HCT116 (cell line): ENCODE data around the gene SDSL. TPM values are rescaled to one million over a fixed set of nuclear protein-coding genes. Genes with fewer than 3 reads are reported as not detected.

Experiments
- ATAC-seq: fragments of 200-7000 bp; cut with Tn5 transposase; 2 replicates; pipeline ENCODE4 v1.9.1; 2020; ENCODE audit warnings: mild to moderate bottlenecking, moderate library complexity
- BruUV-seq: library from RNA; stranded (reverse); fragments of 400-500 nt; replicated peaks from 2 replicates; lab custom pipeline; 2021; lab: Mats Ljungman, UMichigan
- CTCF ChIA-PET: fragments of 300-600 bp; sonication (Branson Sonifier 250); formaldehyde crosslinking; loops from one replicate; lab custom pipeline; 2021; ENCODE audit warnings: antibody characterized with exemption; lab: Charles Lee
- POLR2A ChIA-PET: fragments of 300-600, 350-600 bp; sonication (Branson Sonifier 250); formaldehyde crosslinking; loops from one replicate; lab custom pipeline; 2021; ENCODE audit warnings: antibody characterized with exemption; lab: Charles Lee
- RAD21 ChIA-PET, 2 experiments: fragments of 300-600 bp; sonication (Branson Sonifier 250); formaldehyde crosslinking; loops; one replicate each; lab custom pipeline; 2023; ENCODE audit warnings: low total read pairs in 2 of 2; ENCODE audit not compliant: uncharacterized antibody in 2 of 2, unreplicated experiment in 2 of 2, low non-redundant PET in 1 of 2; lab: Charles Lee
- DNase-seq: peaks from one replicate; pipeline ENCODE4 v3.0.0-alpha.2; 2010; ENCODE audit warnings: low read depth, low spot score
- H2AFZ ChIP-seq: fragments of 200-600 bp; shearing (Covaris generic), sonication (generic); 2 replicates; pipeline ENCODE4 v1.6.1; 2017; ENCODE audit warnings: low read depth, mixed run types, mixed read lengths, antibody characterized with exemption, low read length; ENCODE audit not compliant: poor library complexity, severe bottlenecking
- H3K27ac ChIP-seq: 2 replicates; pipeline ENCODE4 v1.5.1; 2012; ENCODE audit warnings: low read depth, low read length
- H3K27me3 ChIP-seq: fragments of 200-600 bp; sonication (generic); 2 replicates; pipeline ENCODE4 v1.6.1; 2016; ENCODE audit warnings: mixed run types, low read length, mixed read lengths; ENCODE audit not compliant: insufficient read depth
- H3K36me3 ChIP-seq, 2 experiments: fragments of 200-500 bp in 1 of 2; fragments of 200-600 bp in 1 of 2; sonication (Bioruptor generic) in 1 of 2; sonication (generic) in 1 of 2; 2 replicates each; pipeline versions ENCODE4 v1.5.1 to v1.6.1; 2014 to 2016; ENCODE audit warnings: low read length in 2 of 2, inconsistent platforms in 1 of 2, mixed read lengths in 1 of 2, mixed run types in 1 of 2; ENCODE audit not compliant: insufficient read depth in 2 of 2, control insufficient read depth in 1 of 2
- H3K4me1 ChIP-seq, 2 experiments: fragments of 200-600 bp in 1 of 2; sonication (generic) in 1 of 2; 2 replicates each; pipeline versions ENCODE4 v1.5.1 to v1.6.1; 2012 to 2017; ENCODE audit warnings: low read length in 2 of 2, inconsistent platforms in 1 of 2, mild to moderate bottlenecking in 1 of 2, mixed read lengths in 1 of 2, mixed run types in 1 of 2, moderate library complexity in 1 of 2; ENCODE audit not compliant: insufficient read depth in 2 of 2, control insufficient read depth in 1 of 2
- H3K4me2 ChIP-seq: fragments of 200-600 bp; sonication (generic); 2 replicates; pipeline ENCODE4 v1.6.1; 2017; ENCODE audit warnings: mixed run types, low read length, mixed read lengths
- H3K4me3 ChIP-seq, 2 experiments: fragments of 200-600 bp in 1 of 2; sonication (generic) in 1 of 2; replicated peaks in 1 of 2; 2 replicates each; pipeline ENCODE4 v1.5.1; 2011 to 2016; ENCODE audit warnings: low read length in 2 of 2, control low read depth in 1 of 2, low read depth in 1 of 2, mild to moderate bottlenecking in 1 of 2, mixed read lengths in 1 of 2, mixed run types in 1 of 2
- H3K79me2 ChIP-seq: fragments of 200-600 bp; sonication (generic); 2 replicates; pipeline ENCODE4 v1.6.1; 2017; ENCODE audit warnings: mild to moderate bottlenecking, mixed run types, low read length, moderate library complexity, mixed read lengths; ENCODE audit not compliant: insufficient read depth
- H3K9ac ChIP-seq: fragments of 200-600 bp; sonication (generic); 2 replicates; pipeline ENCODE4 v1.6.1; 2016; ENCODE audit warnings: low read length, mixed read lengths
- H3K9me2 ChIP-seq: fragments of 200-600 bp; sonication (generic), shearing (Covaris generic); 2 replicates; pipeline ENCODE4 v1.6.1; 2017; ENCODE audit warnings: mixed run types, mild to moderate bottlenecking, moderate library complexity; ENCODE audit not compliant: insufficient read depth
- H3K9me3 ChIP-seq, 2 experiments: fragments of 200-500 bp in 1 of 2; fragments of 200-600 bp in 1 of 2; sonication (Bioruptor generic) in 1 of 2; sonication (generic) in 1 of 2; 2 replicates each; pipeline ENCODE4 v1.6.1; 2014 to 2017; ENCODE audit warnings: low read length in 2 of 2, mixed read lengths in 2 of 2, inconsistent platforms in 1 of 2, low read depth in 1 of 2, mild to moderate bottlenecking in 1 of 2, mixed run types in 1 of 2, moderate library complexity in 1 of 2; ENCODE audit not compliant: control insufficient read depth in 1 of 2, insufficient read depth in 1 of 2
- H4K20me1 ChIP-seq: fragments of 200-600 bp; sonication (generic), shearing (Covaris generic); 2 replicates; pipeline ENCODE4 v1.6.1; 2017; ENCODE audit warnings: mixed run types, mild to moderate bottlenecking, moderate library complexity; ENCODE audit not compliant: insufficient read depth
- CBX3 ChIP-seq: IDR thresholded peaks from 2 replicates; pipeline ENCODE4 v1.6.1; 2012; ENCODE audit warnings: low read depth
- CTCF ChIP-seq, 3 experiments: fragments of 200-600 bp in 1 of 3; sonication (generic) in 1 of 3; IDR thresholded peaks in 2 of 3; conservative IDR thresholded peaks in 1 of 3; 2 replicates each; pipeline ENCODE4 v1.5.1; 2012 to 2017; ENCODE audit warnings: low read depth in 2 of 3, low read length in 2 of 3, antibody characterized with exemption in 1 of 3, borderline replicate concordance in 1 of 3, control low read depth in 1 of 3, mild to moderate bottlenecking in 1 of 3, mixed read lengths in 1 of 3, mixed run types in 1 of 3, moderate library complexity in 1 of 3; ENCODE audit not compliant: insufficient read depth in 1 of 3
- EGR1 ChIP-seq: IDR thresholded peaks from 2 replicates; pipeline ENCODE4 v1.6.1; 2012; ENCODE audit warnings: low read depth
- ELF1 ChIP-seq: IDR thresholded peaks from 2 replicates; pipeline ENCODE4 v1.6.1; 2012; ENCODE audit warnings: low read depth, borderline replicate concordance
- EZH2 ChIP-seq: fragments of 200-600 bp; sonication (generic); IDR thresholded peaks from 2 replicates; pipeline ENCODE4 v1.6.1; 2017; ENCODE audit warnings: antibody characterized with exemption, mixed run types
- EZH2phosphoT487 ChIP-seq: fragments of 200-600 bp; IDR thresholded peaks from 2 replicates; pipeline ENCODE4 v1.6.1; 2018; ENCODE audit warnings: antibody characterized with exemption, borderline replicate concordance
- FOSL1 ChIP-seq: IDR thresholded peaks from 2 replicates; pipeline ENCODE4 v1.6.1; 2012; ENCODE audit warnings: low read depth
- POLR2A ChIP-seq: IDR thresholded peaks from 2 replicates; pipeline ENCODE4 v1.7.0; 2011; ENCODE audit warnings: borderline replicate concordance; ENCODE audit not compliant: insufficient read depth, insufficient read length; ENCODE audit errors: extremely low read depth
- POLR2AphosphoS5 ChIP-seq: IDR thresholded peaks from 2 replicates; pipeline ENCODE4 v1.6.1; 2011; ENCODE audit warnings: mild to moderate bottlenecking, low read depth, low read length, moderate library complexity
- SIN3A ChIP-seq: IDR thresholded peaks from 2 replicates; pipeline ENCODE4 v1.6.1; 2012; ENCODE audit warnings: low read depth
- SP1 ChIP-seq: IDR thresholded peaks from 2 replicates; pipeline ENCODE4 v1.6.1; 2012; ENCODE audit warnings: low read depth
- SRF ChIP-seq: IDR thresholded peaks from 2 replicates; pipeline ENCODE4 v1.6.1; 2012; ENCODE audit warnings: low read depth
- TCF7L2 ChIP-seq: IDR thresholded peaks from 2 replicates; pipeline ENCODE4 v1.7.0; 2011; ENCODE audit warnings: borderline replicate concordance, inconsistent platforms; ENCODE audit not compliant: insufficient read depth, insufficient read length; ENCODE audit errors: extremely low read depth
- ZBTB33 ChIP-seq: IDR thresholded peaks from 2 replicates; pipeline ENCODE4 v1.6.1; 2011; ENCODE audit warnings: mild to moderate bottlenecking, low read length, moderate library complexity; ENCODE audit not compliant: insufficient replicate concordance; ENCODE audit errors: extremely low read depth
- ZFX ChIP-seq: fragments of 450-650 bp; IDR thresholded peaks from 2 replicates; pipeline ENCODE4 v1.6.1; 2017
- ZNF274 ChIP-seq: fragments of 200-500 bp; sonication (Bioruptor generic); IDR thresholded peaks from 2 replicates; pipeline ENCODE4 v1.6.1; 2014; ENCODE audit warnings: mild to moderate bottlenecking, low read depth, low read length, inconsistent platforms
- intact Hi-C: fragments of 100-400 bp; cut with micrococcal nuclease; formaldehyde crosslinking; loops from 2 replicates; pipeline ENCODE4 v1.10.0; 2022
- total RNA-seq: library from RNA; stranded (reverse); gene quantifications from one replicate; pipeline ENCODE4 v1.2.1, GENCODE V29; 2021; ENCODE audit not compliant: unreplicated experiment

The SDSL gene
- total RNA-seq, 1 experiment from 2014 or later: 19.1 TPM

DNA sequence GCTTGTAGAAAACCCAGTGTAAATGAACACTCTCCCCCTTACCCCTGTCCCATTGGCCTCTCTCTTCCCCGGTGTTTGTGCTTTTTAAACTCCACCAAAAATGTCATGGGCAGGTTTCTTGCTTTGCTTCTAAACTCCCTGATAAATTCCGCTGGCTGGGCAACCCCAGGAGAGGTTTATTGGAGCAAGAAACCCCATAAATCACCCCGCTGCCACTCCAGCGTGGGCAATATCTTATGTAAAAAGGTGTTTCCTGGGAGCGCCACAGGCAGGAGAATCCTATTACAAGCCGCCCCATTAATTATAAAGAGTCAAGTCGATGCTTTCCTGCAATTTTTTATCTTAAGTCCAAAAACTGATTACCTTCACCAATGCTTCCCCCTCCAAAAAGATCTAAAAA lies 26.7 kb downstream of the SDSL start:
- Histone ChIP-seq H3K9ac (no peak overlapping the region), H3K4me1 (no peaks in the 10 kb centered on the region), H3K27me3 (peaks cover 9% of the 10 kb centered on the region; the same call in 1 of the 2 replicates), H4K20me1 (no peaks in the 10 kb centered on the region), H3K79me2 (no peaks in the 10 kb centered on the region), H2AFZ (no peak overlapping the region), H3K4me2 (no peak overlapping the region), H3K9me3 (no peaks in the 10 kb centered on the region), H3K9me2 (no peaks in the 10 kb centered on the region), H3K36me3 (no peaks in the 10 kb centered on the region), H3K27ac (no peak overlapping the region), H3K4me3 (no peak overlapping the region)
- POLR2A ChIA-PET: no interaction called here
- DNase-seq (no peak), ATAC-seq (no peak)
- RAD21 ChIA-PET: no interaction called here
- no TSS peak for BruUV-seq
- no peak for TF ChIP-seq SP1
- no peak for TF ChIP-seq ZFX
- no peak for TF ChIP-seq ZBTB33
- intact Hi-C loops: no loop called here
- CTCF ChIA-PET: interaction anchor here (1.0 to 1.5 kb wide), 2 partner anchors 13 to 23 kb away, joined by 3 to 6 read pairs; no protein-coding TSS in a partner anchor

- H2AFZ ChIP-seq: no peak overlapping the region
- ChIA-PET POLR2A (no interaction called here), RAD21 (no interaction called here), CTCF (interaction anchor here (1.0 to 1.5 kb wide), 2 partner anchors 13 to 24 kb away, joined by 3 to 6 read pairs; no protein-coding TSS in a partner anchor)
- no peak for ATAC-seq
- DNase-seq: no peak
- H3K4me2 ChIP-seq: no peak overlapping the region
- no peak overlapping the region for H3K9ac ChIP-seq
- BruUV-seq: no TSS peak
- H3K79me2 ChIP-seq: no peaks in the 10 kb centered on the region
- H4K20me1 ChIP-seq: no peaks in the 10 kb centered on the region
- intact Hi-C loops: no loop called here
- H3K9me2 ChIP-seq: no peaks in the 10 kb centered on the region
- H3K27ac ChIP-seq: no peak overlapping the region
- H3K27me3 ChIP-seq: peaks cover 9% of the 10 kb centered on the region; the same call in 1 of the 2 replicates
- H3K36me3 ChIP-seq: no peaks in the 10 kb centered on the region
- no peaks in the 10 kb centered on the region for H3K4me1 ChIP-seq
- no peak for TF ChIP-seq ELF1
- no peak for TF ChIP-seq ZNF274
- TF ChIP-seq CTCF (IDR thresholded peaks at IDR 0.05 in 2 of 3, conservative IDR thresholded peaks at IDR 0.05 in 1 of 3; ENCODE audit: borderline replicate concordance in 1 of 3, insufficient read depth in 1 of 3, low read depth in 2 of 3, low read length in 2 of 3): no peak
- TF ChIP-seq SIN3A: no peak
- TF ChIP-seq POLR2A: no peak
- no peak for TF ChIP-seq EZH2phosphoT487
- TF ChIP-seq SP1: no peak
- TF ChIP-seq EZH2: no peak
- TF ChIP-seq POLR2AphosphoS5: no peak
- TF ChIP-seq SRF: no peak
- no peak for TF ChIP-seq FOSL1
- no peak for TF ChIP-seq EGR1
- no peak for TF ChIP-seq CBX3
- TF ChIP-seq TCF7L2: no peak
- H3K4me3 ChIP-seq: no peak overlapping the region
- no peaks in the 10 kb centered on the region for H3K9me3 ChIP-seq
These were observed 27.1 kb downstream of the SDSL start for GRCh38 chr12:113449299-113449698.
